GM21381 (cell line): ENCODE data around the gene ELFN2.

Experiments used
- ATAC-seq: cut with Tn5 transposase; IDR thresholded peaks from one replicate; pipeline ENCODE4 v1.9.1; 2021; ENCODE audit warnings: mild to moderate bottlenecking, moderate library complexity; ENCODE audit not compliant: unreplicated experiment

Gene ELFN2

DNA sequence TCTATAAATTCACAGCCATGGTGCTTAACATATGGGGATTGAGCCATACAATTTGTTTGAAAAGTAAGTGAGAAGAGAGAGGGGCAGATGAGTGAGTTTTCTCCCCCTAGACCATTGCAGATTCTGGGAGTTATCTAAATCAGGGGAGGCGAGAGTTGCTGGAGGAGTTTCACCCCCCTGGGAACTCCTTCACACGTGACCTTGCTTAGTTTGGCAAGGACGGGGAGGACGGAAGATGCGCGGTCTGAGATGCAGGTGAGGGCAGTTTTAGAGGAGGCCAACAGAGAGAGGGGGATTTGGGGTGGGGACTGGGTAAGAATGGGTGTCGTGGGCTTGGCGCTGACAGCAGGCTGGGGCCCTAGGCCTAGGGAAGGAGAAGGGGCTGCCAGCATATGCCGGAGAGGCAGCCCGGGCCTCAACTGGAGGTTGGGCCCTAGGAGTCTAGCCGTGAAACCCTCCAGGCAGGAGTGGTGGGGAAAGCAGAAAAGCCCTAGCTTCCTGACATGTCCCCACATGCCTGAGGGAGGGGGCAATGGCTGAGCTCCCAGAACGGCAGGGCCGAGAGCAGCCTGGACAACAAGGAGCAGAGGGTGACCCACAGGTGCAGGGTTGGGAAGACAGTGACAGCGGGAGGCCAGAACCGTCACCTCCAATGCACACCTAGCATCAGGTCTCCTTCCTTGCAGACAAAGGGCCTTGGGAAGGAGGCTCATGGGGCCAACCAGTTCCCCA lies 63.9 kb downstream of the ELFN2 start:
- no peak for ATAC-seq

DNA sequence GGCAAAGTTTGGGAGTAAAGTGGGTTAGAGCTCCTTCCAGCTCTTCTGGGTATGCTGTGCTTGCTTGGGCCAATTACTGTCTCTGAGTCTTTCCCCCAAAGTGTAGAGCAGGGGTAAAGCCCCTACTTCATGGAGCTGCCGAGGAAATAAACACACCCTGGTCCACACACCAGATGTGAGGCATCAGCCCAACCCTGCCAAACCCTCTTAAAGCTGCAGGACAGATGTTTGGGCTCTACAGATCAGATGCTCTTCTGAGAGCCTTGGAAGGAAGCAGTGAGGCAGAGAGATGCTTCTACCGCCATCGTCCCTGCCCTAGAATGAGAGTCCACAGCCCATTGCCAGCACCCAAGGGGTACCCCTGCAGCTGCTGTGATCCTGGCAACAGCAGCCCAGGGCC lies 64.7 kb downstream of the ELFN2 start:
- ATAC-seq: no peak

DNA sequence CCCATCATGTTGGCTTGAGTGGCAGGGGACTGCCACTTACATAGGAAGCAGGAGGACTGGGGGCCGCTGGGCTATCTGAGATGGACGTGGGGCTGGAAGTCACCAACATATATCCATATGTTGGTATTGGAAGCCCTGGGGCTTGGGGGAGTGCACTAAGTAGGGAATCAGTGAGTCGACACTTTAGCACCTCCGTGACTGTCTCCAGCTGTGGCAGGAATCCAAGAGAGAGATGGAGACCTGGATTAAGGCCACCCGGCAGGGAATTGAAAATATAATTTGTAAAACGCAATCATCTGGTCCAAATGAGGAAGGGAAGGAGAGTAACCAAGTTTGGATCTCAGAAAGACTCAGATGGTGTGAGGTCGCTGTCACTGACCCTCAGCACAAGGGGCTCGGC lies 68.4 kb downstream of the ELFN2 start:
- ATAC-seq: no peak

DNA sequence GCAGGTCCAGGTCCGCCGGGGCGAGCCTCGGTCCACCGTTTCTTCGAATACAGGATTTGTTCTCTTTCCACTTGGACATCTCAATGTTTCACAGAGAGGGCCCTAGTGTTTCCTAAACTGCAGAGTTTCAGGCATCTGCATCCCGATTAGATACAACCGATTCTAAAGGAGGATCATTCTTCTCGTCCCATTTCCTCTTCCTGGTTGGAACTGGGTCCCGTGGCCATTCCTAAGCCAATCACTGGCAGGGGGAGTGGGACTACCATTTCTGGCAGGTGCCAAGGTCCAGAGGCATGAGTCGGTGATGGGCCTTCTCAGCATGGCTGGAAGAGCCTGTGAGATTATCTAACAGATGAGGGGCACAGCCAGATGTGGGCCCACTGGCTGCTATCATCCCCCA lies 68.9 kb downstream of the ELFN2 start:
- no peak for ATAC-seq

DNA sequence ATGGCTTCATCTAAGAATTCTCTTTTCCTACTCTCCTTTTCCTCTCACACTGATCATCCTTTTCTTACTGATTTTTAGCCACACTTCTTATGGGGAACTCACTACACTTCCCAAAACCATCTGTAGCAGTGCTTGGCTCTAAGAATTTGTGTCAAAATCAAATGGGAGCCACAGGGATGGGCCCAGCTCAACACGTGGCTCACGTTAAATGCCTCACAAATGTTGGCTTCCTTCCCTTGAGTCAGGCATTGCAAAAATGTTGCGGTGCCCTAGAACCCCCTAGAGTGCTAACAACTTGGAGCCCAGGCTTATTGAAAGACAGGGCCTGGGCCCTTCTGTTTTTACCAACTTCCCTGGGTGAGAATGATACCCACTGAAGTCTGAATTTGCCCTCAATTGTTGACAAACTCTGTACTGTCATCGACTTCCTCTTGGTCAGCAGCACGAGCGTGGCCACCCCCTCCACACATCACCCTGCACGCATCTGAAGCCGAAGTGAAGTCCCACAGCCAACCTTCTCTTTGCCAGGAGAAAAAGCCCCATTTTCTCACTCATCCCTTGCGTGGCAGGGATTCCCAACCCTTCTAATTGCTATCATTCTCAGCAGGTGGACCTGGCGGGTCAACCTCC lies 69.7 kb downstream of the ELFN2 start:
- ATAC-seq: no peak

DNA sequence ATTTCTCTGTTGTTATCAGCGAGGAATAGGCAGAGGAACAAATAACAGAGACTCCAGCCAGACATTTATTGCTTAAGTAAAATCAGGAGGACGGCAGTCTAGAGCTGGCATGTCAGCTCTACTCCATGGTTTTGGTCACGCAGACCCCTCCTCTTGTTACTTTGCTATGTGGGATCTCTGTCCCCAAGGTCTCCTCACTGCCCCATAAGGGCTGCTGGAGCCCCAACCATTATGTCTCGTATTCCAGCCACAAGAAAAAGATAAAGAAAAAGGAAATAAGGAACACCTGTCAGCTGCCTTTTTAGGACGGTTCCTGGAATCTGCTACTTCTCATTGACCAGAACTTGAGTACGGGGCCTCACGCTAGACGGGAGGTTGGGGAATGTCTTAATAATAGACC lies 70.4 kb downstream of the ELFN2 start:
- ATAC-seq: no peak

DNA sequence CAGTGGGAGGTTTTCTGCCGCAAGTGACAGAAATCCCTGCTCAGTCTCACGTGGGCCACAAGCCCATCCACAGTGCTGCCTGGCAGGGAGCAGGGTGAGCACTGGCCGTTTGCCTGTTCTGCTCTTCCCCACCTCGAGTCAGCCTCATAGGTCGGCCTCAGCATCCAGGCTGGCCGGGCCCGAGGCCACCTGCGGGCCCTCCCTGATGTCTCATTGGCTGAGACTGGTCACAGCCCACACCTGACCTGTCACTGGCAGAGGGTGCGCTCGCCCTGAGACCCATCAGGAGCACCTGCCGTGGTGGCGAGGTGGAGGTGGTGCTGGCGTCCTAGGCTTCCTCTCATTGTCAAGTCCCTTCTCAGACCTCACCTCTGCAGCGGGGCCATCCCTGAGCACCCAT lies 72.1 kb downstream of the ELFN2 start:
- no peak for ATAC-seq

DNA sequence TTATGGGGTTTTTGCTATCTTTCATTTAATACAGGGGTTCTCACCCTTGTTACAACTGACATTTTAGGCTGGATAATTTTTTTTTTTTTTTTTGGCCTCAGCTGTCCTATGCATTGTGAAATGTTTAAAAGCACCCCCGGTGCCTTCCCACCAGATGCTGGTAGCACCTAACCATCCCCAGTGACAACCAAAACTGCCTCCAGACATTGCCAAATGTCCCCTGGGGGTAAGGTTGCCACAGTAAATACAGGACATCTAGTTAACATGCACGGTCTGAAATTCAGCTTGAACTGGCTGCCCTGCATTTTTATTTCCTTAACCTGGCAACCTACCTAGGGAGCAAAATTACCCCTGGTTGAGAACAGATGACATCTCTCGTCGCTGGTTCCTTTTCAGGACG lies 72.6 kb downstream of the ELFN2 start:
- ATAC-seq: no peak

DNA sequence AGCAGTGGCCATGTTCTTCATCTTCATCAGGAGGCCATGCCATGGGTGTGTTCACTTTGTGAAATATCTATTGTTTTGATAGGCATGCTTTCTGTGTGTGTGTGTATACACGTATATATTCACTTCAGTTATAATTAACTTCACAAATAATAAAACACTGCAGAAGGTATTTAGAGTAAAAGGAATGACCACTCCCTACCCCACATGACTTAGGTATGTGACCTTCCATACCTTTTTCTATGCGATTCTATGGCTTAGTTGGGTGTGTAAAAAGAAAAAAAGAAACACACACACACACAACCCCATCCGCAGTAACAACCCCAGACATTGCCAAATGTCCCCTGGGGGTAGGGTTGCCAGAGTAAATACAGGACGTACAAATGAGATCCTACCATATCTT lies 73.0 kb downstream of the ELFN2 start:
- no peak for ATAC-seq

DNA sequence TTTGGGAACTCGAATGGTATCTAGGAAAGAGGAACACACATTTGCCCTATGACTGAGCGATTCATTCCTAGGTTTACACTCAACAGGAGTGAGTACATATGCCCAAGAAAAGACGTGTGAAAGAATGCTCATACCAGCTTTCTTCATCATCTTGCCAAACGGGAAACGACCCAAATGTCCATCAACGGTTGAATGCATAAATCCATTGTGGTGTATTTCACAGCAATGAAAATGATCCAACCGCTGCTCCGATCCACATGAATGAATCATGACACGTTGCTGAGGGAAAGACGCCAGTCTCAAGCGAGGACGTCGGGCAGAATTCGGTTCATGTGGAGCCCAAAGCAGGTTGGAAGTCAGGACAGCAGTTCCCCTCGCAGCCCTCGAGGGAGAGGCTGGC lies 73.4 kb downstream of the ELFN2 start:
- ATAC-seq: no peak

DNA sequence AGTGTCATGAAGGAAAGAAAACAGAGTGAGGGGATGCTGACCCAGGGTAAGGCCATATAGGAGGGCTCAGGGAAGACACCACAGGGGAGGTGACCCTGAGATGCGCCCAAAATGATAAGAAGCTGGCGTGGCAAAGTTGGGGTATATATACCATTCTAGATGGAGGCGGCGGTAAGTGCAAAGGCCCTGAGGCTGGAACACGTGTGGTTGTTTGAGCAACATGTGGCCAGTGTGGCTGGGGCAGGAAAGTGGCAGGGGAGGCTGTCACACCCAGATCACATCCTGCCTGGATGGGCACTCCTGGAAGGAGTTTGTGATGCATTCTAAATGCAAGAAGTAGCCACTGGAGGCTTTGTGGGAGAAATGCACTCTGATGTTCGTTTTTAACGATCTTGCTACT lies 74.8 kb downstream of the ELFN2 start:
- ATAC-seq: no peak

DNA sequence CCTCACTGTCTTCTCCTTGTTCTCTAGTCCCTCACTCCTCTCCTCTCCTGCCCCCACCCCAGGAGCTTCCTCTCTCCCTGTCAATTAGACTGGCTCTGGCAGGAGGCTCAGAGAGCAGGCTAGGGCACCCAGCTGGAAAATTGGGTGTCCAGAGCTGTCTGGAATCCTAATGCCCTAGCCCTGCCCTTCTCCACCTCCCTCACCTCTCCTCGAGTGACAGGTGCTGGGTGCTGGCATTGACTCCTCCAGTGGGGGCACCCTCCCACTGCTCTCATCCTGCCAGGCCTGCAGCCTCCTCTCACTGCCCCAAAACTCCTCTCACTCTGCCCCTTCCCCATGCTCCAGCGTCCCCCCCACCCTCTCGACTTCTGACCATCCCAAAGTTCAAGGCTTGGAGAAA lies 76.0 kb downstream of the ELFN2 start:
- ATAC-seq: no peak

DNA sequence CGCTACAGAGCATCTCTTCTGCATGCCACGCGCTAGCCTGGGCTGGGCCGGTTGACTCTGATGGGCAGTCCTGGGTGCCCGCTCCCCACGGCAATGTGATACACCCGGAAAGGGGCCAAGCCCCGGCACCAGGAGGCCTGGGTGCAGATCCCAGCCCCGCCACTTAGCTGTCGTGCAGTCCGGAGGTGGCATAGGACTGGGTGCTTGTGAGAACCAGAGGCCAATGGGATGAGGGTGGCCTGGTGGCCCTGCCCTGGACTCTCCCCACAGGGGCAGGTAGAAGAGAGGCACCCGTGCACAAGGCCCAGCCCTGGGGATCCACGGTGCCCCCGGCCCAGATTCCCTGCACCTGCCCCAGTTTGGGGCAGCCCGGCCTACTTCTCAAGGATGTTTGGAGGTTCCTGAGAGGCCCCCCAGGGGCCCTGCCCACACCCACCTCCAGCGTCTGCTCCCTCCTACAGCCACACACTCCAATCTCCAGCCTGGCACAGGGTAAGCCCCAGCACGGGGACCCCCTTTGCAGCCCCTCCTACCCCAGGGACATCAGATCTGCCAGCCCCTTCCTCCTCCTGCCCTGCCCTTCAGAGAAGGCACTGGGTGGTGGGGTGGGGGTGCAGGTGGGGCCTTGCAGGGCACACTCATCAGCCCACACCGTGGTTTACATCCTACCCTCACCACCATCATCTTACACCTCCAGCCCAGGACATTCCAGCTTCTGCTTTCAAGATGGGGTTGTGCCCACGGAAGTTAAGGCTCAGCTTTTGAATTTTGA lies 78.0 kb downstream of the ELFN2 start:
- no peak for ATAC-seq

DNA sequence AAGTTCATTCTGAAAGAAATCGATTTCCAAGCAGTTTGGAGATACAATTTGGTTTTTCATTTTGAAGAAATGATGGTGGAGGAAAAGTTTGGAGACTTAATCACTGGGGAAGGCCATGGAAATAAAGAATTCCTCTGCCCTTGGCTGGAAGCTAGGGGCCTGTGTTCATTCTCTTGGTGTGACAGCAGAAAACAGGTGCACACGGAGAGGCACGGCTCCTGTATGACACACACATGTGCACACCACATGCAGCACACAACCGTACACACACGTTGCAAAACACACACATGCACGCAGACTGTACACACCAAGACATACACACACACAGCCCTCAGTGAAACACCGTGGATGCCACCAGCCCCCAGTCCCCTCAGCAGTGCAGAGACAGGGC lies 80.8 kb downstream of the ELFN2 start:
- no peak for ATAC-seq

DNA sequence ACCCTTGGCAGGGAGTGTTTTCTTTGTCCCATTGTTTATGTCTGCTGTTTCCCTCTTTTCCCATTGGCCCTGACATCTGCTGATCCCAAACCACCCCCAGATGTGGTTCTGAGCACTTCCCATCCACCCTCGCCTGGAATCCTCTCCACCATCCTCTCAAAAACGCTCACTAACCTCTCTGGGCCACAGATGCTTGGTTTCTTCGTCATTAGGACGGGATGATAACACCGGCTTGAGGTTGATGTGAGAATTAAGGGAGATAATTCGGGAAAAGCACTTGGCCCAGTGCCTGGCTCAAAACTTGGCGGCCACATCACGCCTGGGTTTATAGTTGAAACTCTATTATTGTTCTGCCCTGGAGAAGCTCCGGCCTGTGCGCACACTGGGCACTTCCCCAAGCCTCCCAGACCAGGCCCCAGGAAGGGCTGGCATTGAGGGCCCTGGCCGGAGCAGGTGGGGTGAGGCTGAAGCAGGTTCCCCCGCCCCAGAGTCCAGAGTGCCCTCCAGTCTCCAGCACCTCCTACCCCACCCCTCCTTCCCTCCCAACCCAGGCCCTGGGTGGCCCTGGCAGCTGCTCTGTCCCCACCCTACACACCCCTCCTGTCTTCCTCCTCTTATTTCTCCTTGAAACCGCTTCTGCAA lies 81.3 kb downstream of the ELFN2 start:
- no peak for ATAC-seq

DNA sequence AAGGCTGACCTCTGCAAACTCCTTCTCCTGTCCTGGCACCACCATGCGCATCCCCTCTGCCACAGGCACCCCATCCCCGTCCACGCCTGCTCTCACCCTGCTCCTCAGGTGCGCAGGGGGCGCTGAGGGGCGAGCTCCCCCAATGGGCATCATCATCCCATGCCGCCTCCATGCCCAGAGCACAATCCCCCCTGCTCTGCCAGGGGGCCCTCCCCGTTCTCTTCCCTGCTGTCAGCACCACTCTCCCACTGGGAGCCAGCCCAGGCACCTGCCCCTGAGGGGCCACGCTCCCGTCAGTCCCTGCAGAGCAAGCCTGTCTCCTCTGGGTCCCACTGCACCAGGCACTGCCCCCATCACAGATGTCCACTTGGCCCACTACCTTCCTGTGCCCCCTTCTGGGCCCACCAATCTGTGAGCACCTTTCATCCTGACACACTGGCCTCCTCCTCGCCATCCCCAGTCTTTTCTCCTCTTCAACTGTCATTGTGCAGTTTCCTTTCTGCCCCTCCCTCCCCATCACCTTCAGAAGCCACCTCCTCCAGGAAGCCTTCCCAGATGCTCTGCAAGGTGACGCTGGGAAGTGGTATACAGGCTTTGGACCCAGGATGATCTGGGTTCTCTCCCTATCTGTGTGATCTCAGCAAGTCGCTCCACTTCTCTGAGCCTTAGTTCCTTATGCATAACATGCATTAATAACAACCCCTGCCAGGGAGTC lies 82.4 kb downstream of the ELFN2 start:
- no peak for ATAC-seq

DNA sequence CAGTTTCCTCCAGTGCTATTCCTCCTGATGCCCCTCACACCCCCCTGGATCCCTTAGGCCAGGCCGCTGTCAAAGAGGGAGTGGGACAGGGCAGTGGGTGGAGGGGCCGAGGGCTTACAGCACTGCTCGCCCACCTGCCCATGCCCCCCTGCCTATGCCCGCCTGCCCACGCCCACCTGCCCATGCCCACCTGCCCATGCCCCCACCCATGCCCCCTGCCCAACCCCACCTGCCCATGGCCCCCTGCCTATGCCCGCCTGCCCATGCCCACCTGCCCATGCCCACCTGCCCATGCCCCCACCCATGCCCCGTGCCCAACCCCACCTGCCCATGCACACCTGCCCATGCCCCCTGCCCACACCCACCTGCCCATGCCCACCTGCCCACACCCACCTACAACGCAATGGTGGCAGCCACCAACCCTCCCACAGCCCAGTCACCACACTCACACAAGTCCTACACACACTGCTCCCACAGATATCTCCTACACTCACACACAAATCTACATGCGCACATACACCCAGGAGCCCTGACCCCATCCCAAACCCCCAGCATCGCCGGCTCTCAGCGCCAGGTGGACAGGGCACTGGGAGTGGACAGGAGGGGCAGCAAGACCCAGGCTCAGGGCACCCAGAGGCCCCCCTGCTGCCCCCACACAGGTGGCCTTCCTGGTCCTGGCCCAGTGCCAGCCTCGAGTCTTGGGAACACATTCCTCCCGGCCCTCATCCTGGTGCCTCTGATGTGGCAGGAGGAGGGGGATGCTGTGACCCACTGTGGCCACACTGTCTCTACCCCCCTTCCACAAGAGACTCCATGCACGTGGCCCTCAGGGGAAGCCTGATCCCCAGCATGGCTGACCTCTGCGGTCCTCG lies 83.2 kb downstream of the ELFN2 start:
- no peak for ATAC-seq

DNA sequence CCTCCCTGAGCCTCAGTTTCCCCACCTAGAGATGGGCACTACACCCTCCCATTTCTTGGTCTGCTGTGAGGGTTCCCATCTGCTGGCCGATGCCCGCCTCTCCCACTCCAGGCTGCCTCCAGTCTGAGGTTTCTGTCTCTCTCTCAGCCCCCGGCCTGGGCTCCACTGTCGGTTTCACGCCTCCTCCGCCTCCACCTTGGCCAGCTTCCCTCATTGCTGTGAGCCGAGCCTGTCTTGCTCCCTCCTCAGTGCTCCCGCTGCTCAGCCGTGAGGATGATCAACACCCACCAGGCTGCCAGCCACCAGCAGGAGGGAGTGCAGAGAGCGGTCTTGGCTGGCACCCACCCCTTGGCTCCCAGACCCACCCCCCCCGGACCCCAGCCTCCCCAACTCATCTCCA lies 83.9 kb downstream of the ELFN2 start:
- ATAC-seq: no peak

DNA sequence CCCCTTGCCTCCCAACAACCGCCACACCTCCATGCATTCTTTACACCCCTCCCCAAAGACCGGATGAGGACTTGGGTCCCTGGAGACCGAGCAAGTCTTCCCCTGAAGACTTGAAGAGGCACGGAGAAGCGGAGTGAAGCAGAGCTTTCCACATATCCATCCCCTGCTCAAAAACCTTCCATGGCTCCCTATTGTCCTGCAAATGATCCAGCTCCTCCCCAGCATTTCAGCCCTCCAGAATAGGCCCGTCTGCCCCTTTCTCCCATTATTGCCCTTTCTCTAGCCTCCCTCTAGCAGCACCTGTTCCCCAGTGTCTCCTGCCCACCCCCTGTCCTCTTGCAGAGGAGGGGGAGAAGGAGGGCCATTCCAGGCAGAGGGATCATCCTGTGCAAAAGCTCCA lies 85.2 kb downstream of the ELFN2 start:
- ATAC-seq: no peak
